ENCODE measurements around the gene SPNS3. TPM values are rescaled to one million over a fixed set of nuclear protein-coding genes. Genes with fewer than 3 reads are reported as not detected.

Gene SPNS3
- total and polyA plus RNA-seq, 9 of the 15 experiments (the other 6 are each of a cell fraction or from before 2014, with no cell fraction given), result not detected

DNA sequence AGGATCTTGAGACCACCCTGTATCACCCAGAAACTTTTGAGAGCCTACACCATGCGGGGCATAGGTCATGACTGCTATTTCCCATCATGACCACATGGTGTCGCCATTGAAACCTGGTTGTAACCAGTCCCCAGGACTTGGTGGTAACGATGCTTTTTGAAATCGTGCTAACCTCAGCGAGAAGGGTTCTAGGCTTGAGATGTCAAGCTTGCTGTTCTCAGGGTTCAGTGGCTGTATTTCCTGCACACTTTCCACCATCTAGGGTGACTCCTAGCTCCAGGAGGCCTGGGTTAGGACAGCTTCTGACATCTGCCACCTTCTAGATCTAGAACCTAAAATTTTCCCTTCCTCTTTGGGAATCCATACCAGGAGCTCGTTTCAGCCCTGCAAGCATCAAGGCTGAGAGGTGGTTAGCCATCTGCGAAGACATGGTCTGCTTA lies 13.0 kb upstream of the SPNS3 start (continued):
- TF ChIP-seq KLF16 (IDR thresholded peaks at IDR 0.05) (0 out of 2 replicates have a peak, but pooled peaks have one; percentile 9), CREM (IDR thresholded peaks at IDR 0.05; ENCODE audit: low read depth) (0 out of 2 replicates have a peak, but pooled peaks have one; percentile 28), ATF4 (CRISPR knock-in tag; IDR thresholded peaks at IDR 0.05) (no peak), SAFB (IDR thresholded peaks at IDR 0.05; ENCODE audit: borderline replicate concordance, low read depth, low read length) (no peak), SMC3 (conservative IDR thresholded peaks at IDR 0.05; ENCODE audit: insufficient read depth, low read depth, low read length) (peak; percentile 58; the same call in 1 of the 2 replicates), GATA2 (CRISPR knock-in tag; IDR thresholded peaks at IDR 0.05) (no peak), STAG1 (CRISPR knock-in tag; IDR thresholded peaks at IDR 0.05; ENCODE audit: borderline replicate concordance) (peak; percentile 29; the same call in 1 of the 2 replicates)
- TF ChIP-seq, protein P1, sequence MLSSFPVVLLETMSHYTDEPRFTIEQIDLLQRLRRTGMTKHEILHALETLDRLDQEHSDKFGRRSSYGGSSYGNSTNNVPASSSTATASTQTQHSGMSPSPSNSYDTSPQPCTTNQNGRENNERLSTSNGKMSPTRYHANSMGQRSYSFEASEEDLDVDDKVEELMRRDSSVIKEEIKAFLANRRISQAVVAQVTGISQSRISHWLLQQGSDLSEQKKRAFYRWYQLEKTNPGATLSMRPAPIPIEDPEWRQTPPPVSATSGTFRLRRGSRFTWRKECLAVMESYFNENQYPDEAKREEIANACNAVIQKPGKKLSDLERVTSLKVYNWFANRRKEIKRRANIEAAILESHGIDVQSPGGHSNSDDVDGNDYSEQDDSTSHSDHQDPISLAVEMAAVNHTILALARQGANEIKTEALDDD (IDR thresholded peaks at IDR 0.05), result peak; percentile 81

GRCh38 chr17:4422864-4423263 lies 10.9 kb upstream of the SPNS3 start:
- no peak overlapping the region for H3K27ac ChIP-seq (ENCODE audit: extremely low read depth, low read depth, low read length)
- H3K9ac ChIP-seq (ENCODE audit: insufficient read depth in 1 of 2, low read depth in 2 of 2, low read length in 2 of 2), result no peak overlapping the region
- in situ Hi-C loops (cut with MboI) (no loop called here), intact Hi-C loops (cut with micrococcal nuclease) (loop anchor here (5.0 kb wide), 1 partner anchor 119 kb away; no protein-coding TSS in a partner anchor)
- no TSS peak for BruUV-seq (replicated peaks)
- no peaks in the 10 kb centered on the region; a peak in 1 of 5 replicates for H3K4me1 ChIP-seq (replicated peaks in 1 of 2; ENCODE audit: control insufficient read depth in 2 of 2, insufficient read depth in 2 of 2, low read length in 2 of 2)
- DNase-seq (ENCODE audit: extremely low read depth in 1 of 4, low spot score in 3 of 4) (no peak), ATAC-seq (no peak), FAIRE-seq (no peak)
- no peaks in the 10 kb centered on the region for H3K79me2 ChIP-seq (ENCODE audit: control insufficient read depth, insufficient read depth, low read length)
- no peak overlapping the region for H3K4me3 ChIP-seq
- H2AFZ ChIP-seq (ENCODE audit: low read depth, low read length), result no peak overlapping the region
- WGBS (ENCODE audit: insufficient coverage, low coverage, missing lambda C conversion rate), result 0% methylated on average over 4 of the region's 6 CpGs
- H3K9me3 ChIP-seq (replicated peaks; ENCODE audit: control insufficient read depth, insufficient read depth, low read depth, low read length), result no peaks in the 10 kb centered on the region
- no peaks in the 10 kb centered on the region for H3K9me1 ChIP-seq (ENCODE audit: control insufficient read depth, insufficient read depth, low read length)
- H4K20me1 ChIP-seq (replicated peaks; ENCODE audit: control insufficient read depth, insufficient read depth, low read length), result no peaks in the 10 kb centered on the region
- H3K36me3 ChIP-seq (ENCODE audit: control insufficient read depth, insufficient read depth, low read length), result no peaks in the 10 kb centered on the region
- peaks cover 3 to 18% of the 10 kb centered on the region in 2 experiments; a peak in 3 of 5 replicates for H3K27me3 ChIP-seq (ENCODE audit: control insufficient read depth in 2 of 2, insufficient read depth in 2 of 2, low read length in 2 of 2)
- H3K4me2 ChIP-seq (ENCODE audit: insufficient read depth, low read length), result no peak overlapping the region
- ChIA-PET CTCF (ENCODE audit: low intra/inter-chr PET ratio) (no interaction called here), POLR2A (no interaction called here)
- TF ChIP-seq, protein P2, sequence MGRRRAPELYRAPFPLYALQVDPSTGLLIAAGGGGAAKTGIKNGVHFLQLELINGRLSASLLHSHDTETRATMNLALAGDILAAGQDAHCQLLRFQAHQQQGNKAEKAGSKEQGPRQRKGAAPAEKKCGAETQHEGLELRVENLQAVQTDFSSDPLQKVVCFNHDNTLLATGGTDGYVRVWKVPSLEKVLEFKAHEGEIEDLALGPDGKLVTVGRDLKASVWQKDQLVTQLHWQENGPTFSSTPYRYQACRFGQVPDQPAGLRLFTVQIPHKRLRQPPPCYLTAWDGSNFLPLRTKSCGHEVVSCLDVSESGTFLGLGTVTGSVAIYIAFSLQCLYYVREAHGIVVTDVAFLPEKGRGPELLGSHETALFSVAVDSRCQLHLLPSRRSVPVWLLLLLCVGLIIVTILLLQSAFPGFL (CRISPR knock-in tag; IDR thresholded peaks at IDR 0.05), result no peak
- no peak for TF ChIP-seq DIDO1 (tag; IDR thresholded peaks at IDR 0.05; ENCODE audit: low read depth)
- TF ChIP-seq EZH2 (IDR thresholded peaks at IDR 0.05; ENCODE audit: borderline replicate concordance, low read depth, low read length), result no peak
- TF ChIP-seq KDM1A (IDR thresholded peaks at IDR 0.05), result no peak
- TF ChIP-seq NFRKB (IDR thresholded peaks at IDR 0.05; ENCODE audit: low read depth), result no peak
- TF ChIP-seq TRIM28 (IDR thresholded peaks at IDR 0.05), result no peak

Measured in K562 (cell line).